ENCODE results near the gene MAP6. TPM values are rescaled to one million over a fixed set of nuclear protein-coding genes. Genes with fewer than 3 reads are reported as not detected.
A peak's percentile ranks its signal among the peaks of the same experiment; 100 is the strongest.

The MAP6 gene
- total RNA-seq, 4 donors from 2014 or later: 10.4 to 16.3 (median 11.7) TPM

DNA sequence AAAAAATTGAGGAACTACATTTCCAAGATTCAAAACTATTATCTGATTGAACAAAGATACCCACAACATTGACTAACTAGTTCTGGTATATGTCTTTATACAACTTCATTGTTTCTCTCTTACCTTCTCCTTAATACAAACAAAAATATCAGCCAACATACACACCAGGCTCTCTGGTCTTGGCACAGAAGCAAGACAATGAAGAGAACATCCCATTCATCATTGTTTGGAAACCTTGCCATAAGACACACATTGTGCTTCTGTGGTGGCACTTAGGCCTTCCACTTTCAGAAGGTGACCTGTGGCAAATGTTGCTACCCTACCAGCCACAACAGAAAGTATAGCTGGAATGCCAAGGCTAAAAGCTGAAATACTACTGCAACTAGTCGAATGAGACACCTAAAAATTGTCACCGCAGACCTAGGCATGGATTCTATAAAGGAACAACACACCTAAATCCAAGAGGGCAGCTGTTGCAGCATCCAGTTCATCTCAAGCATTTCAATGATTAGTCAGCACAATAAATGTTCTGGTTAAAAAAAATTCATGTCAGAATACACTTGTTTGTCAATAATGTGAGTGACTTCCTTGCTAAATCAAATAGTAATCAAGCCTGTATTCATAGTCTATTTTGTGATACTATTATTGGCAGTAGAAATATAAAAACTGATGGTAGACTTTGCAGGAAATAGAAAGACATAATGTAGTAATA lies 26.3 kb downstream of the MAP6 start:
- no peak overlapping the region for H3K27ac ChIP-seq

DNA sequence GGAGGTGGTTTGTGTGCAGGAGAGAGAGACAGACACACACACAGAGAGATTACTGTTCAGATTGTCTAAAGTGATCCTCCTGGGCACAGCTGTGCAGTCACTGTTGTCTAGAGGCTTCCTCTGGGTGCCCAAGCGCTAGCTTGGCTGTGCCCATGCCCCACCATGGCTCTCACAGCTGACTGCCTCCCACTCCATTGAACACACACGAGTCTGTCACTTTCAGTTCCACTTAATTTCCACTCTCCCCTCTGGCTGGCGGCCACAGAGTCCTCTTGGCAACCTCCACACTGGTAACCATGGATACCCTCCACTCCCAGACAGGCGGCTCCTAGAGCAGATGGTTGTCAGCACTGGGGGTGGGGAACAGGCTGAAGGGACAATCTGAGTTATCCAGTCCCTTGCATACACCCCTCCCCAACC lies 29.1 kb downstream of the MAP6 start:
- Histone ChIP-seq H3K36me3 (no peaks in the 10 kb centered on the region), H3K27me3 (no peaks in the 10 kb centered on the region), H3K4me1 (peaks cover 0 to 25% (median 0%) of the 10 kb centered on the region in 4 donors), H3K4me3 (no peak overlapping the region), H3K27ac (no peak overlapping the region), H3K9me3 (no peaks in the 10 kb centered on the region)
- peak; percentile 30 to 52 for DNase-seq (ENCODE audit: low spot score in 2 of 2)
- TF ChIP-seq, protein P1, sequence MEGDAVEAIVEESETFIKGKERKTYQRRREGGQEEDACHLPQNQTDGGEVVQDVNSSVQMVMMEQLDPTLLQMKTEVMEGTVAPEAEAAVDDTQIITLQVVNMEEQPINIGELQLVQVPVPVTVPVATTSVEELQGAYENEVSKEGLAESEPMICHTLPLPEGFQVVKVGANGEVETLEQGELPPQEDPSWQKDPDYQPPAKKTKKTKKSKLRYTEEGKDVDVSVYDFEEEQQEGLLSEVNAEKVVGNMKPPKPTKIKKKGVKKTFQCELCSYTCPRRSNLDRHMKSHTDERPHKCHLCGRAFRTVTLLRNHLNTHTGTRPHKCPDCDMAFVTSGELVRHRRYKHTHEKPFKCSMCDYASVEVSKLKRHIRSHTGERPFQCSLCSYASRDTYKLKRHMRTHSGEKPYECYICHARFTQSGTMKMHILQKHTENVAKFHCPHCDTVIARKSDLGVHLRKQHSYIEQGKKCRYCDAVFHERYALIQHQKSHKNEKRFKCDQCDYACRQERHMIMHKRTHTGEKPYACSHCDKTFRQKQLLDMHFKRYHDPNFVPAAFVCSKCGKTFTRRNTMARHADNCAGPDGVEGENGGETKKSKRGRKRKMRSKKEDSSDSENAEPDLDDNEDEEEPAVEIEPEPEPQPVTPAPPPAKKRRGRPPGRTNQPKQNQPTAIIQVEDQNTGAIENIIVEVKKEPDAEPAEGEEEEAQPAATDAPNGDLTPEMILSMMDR (IDR thresholded peaks at IDR 0.05): no peak
- TF ChIP-seq EP300 (IDR thresholded peaks at IDR 0.05) (peak in 1 of 2 donors; percentile 52), POLR2A (IDR thresholded peaks at IDR 0.05) (no peak)
- WGBS, 2 donors: 5 to 6% methylated on average over 4 of the region's 4 CpGs

More for the DNA sequence above, 26.3 kb downstream of the MAP6 start:
- no peaks in the 10 kb centered on the region for H3K9me3 ChIP-seq
- H3K4me3 ChIP-seq: no peak overlapping the region
- no peak for DNase-seq (ENCODE audit: low spot score in 2 of 2)
- TF ChIP-seq, protein P1 (IDR thresholded peaks at IDR 0.05): no peak
- TF ChIP-seq EP300 (IDR thresholded peaks at IDR 0.05) (no peak), POLR2A (IDR thresholded peaks at IDR 0.05) (no peak)
- 85% methylated on average over 2 of the region's 2 CpGs for WGBS, 2 donors
- no peaks in the 10 kb centered on the region for H3K27me3 ChIP-seq
- no peaks in the 10 kb centered on the region for H3K36me3 ChIP-seq
- H3K4me1 ChIP-seq: peaks cover 0 to 15% (median 0%) of the 10 kb centered on the region in 4 donors

DNA sequence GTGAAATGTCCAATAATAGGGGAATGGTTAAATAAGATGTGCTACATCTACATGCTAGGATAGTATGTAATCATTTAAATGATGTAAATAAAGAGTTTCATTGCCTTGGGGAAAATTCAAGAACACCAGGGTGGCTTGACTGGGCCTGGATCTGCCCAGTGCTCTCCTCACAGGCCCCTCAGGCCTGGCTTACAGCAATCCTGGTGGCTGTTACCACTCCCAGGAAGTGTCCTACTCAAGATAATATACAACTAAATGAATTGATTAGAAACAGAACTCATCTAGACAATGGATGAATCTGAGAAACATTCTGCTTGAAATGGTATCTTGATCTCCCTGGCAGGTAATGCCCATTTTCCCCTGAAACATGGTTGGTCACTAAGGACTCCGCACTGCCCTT lies 30.8 kb downstream of the MAP6 start:
- TF ChIP-seq, protein P1 (IDR thresholded peaks at IDR 0.05): no peak
- TF ChIP-seq POLR2A (IDR thresholded peaks at IDR 0.05) (no peak), EP300 (IDR thresholded peaks at IDR 0.05) (no peak)
- Histone ChIP-seq H3K27me3 (no peaks in the 10 kb centered on the region), H3K9me3 (no peaks in the 10 kb centered on the region), H3K4me3 (no peak overlapping the region), H3K36me3 (no peaks in the 10 kb centered on the region), H3K27ac (no peak overlapping the region), H3K4me1 (peaks cover 0 to 25% (median 0%) of the 10 kb centered on the region in 4 donors)
- WGBS, 2 donors: 94% methylated on average over 1 of the region's 1 CpG
- DNase-seq (ENCODE audit: low spot score in 2 of 2): no peak

DNA sequence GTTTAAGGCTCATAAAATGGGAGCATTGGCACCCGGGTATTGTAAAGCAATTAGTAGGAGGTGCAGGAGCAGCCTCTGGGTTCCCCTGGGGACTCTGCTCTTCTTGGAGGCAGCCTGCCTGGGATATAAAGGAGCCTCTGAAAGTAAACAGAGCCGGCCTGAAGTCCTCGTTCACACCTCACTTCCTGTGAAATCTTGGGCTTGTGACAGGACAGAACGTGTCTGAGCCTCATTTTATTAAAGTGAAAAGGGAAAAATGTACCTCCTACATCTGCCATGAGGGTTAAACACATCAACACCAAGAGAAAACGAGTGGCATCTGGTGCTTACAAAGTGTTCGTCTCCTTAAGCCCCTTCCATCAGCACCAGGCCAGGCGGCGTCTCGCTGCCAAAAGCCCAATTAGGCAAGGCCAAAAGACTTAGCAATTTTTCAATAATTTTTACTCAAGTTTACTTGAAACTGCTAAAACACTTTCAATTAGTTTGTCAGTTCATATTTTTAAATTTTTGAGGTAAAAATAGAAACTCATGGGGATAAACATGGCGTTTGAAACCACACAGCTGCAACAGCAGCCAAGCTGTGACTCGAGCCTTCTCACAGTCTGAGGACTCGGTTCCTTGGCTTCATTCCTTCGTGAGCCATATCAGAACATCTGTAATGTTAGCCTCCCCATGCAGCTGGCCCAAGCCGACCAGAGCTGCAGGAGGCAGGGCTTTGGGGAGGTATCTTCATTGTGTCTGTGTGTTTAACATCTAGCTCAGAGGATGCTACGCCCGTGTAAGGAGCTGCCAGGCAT lies 33.6 kb downstream of the MAP6 start:
- DNase-seq (ENCODE audit: low spot score in 2 of 2): peak in 1 of 2 donors; percentile 10
- WGBS, 2 donors: 48 to 50% methylated on average over 16 of the region's 16 CpGs
- peak overlapping the region in 2 of 4 donors; percentile 26 to 61 for H3K27ac ChIP-seq

More for the DNA sequence above, 33.6 kb downstream of the MAP6 start:
- peaks cover 0 to 23% (median 0%) of the 10 kb centered on the region in 4 donors for H3K4me1 ChIP-seq
- H3K36me3 ChIP-seq: no peaks in the 10 kb centered on the region
- H3K27me3 ChIP-seq: no peaks in the 10 kb centered on the region
- no peaks in the 10 kb centered on the region for H3K9me3 ChIP-seq
- H3K4me3 ChIP-seq: no peak overlapping the region
- TF ChIP-seq POLR2A (IDR thresholded peaks at IDR 0.05): no peak
- TF ChIP-seq EP300 (IDR thresholded peaks at IDR 0.05): no peak
- TF ChIP-seq, protein P1 (IDR thresholded peaks at IDR 0.05): no peak

Data from tibial nerve (tissue), 4 donors.